ENCODE data around the gene TBC1D5.
"Not testable (repeated sequence)": the region's sequence is repeated elsewhere in the genome, so short reads cannot be mapped to it uniquely, and the experiment has no call there.

DNA sequence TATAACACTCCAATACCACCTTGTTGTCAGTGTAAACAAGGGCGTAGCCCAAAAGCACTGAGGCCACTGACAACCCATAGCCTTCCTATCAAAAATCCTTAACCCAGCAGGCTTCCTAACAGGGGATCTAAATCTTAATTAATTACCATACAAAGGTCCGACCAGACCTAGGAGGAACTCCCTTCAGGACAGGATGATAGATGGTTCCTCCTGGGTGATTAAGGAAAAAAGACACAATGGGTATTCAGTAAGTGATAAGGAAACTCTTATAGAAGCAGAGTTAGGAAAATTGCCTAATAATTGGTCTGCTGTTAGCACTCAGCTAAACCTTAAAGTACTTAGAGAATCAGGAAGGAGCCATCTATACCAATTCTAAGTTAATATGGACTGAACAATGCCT lies 37.9 kb upstream of the TBC1D5 start:
- TF ChIP-seq EZH2phosphoT487 (IDR thresholded peaks at IDR 0.05; ENCODE audit: insufficient read depth, low read depth); EZH2 (IDR thresholded peaks at IDR 0.05; ENCODE audit: insufficient read depth, poor library complexity, severe bottlenecking): not testable (repeated sequence)

All from GM23248 (cell line).